Heart right ventricle (tissue), 16 donors: ENCODE results near the gene ZNF132. TPM values are rescaled to one million over a fixed set of nuclear protein-coding genes. Genes with fewer than 3 reads are reported as not detected.

Experiments used
- ATAC-seq, 8 donors: fragments of 200-7000 bp; cut with Tn5 transposase; one replicate each; pipeline ENCODE4 v1.9.1; 2020; ENCODE audit warnings: mild to moderate bottlenecking in 8 of 8, moderate library complexity in 8 of 8, moderate number of reproducible peaks in 1 of 8
- DNase-seq, 2 donors: peaks; one replicate each; pipeline ENCODE4 v3.0.0-alpha.2; 2020
- H3K27ac ChIP-seq, 10 donors: fragments of 200-600 bp; sonication (generic) in 2 of 10; one replicate each; pipeline versions ENCODE4 v1.5.0 to v1.8.0; 2020 to 2022; ENCODE audit warnings: mild to moderate bottlenecking in 3 of 10
- H3K27me3 ChIP-seq, 7 donors: fragments of 200-600 bp; one replicate each; pipeline ENCODE4 v1.8.0; 2021 to 2022; ENCODE audit warnings: mild to moderate bottlenecking in 2 of 7
- H3K36me3 ChIP-seq, 9 donors: fragments of 200-600 bp; sonication (generic) in 1 of 9; one replicate each; pipeline versions ENCODE4 v1.5.0 to v1.8.0; 2020 to 2022; ENCODE audit warnings: mild to moderate bottlenecking in 2 of 9
- H3K4me1 ChIP-seq, 9 donors: fragments of 200-600 bp; sonication (generic) in 1 of 9; one replicate each; pipeline versions ENCODE4 v1.5.0 to v1.8.0; 2020 to 2022; ENCODE audit warnings: mild to moderate bottlenecking in 4 of 9
- H3K4me3 ChIP-seq, 10 donors: fragments of 200-600 bp; sonication (generic) in 2 of 10; one replicate each; pipeline versions ENCODE4 v1.5.0 to v1.8.0; 2020 to 2022; ENCODE audit warnings: mild to moderate bottlenecking in 7 of 10, moderate library complexity in 2 of 10
- H3K9me3 ChIP-seq, 11 donors: fragments of 200-600 bp in 10 of 11; sonication (generic) in 2 of 11; one replicate each; pipeline versions ENCODE4 v1.5.0 to v1.8.0; 2013 to 2022; ENCODE audit warnings: mild to moderate bottlenecking in 2 of 11, control low read depth in 1 of 11, moderate library complexity in 1 of 11
- WGBS, 2 donors: extraction: QIAGEN DNeasy Blood & Tissue Kit; methylation state at CpG; one replicate each; pipeline ENCODE4 v1.1.7; 2013; ENCODE audit warnings: inconsistent platforms in 1 of 2; 5-methylcytosine and 5-hydroxymethylcytosine counted together
- intact Hi-C, 10 donors: fragments of 100-400 bp; cut with DNase I; formaldehyde crosslinking; loops; one replicate each; pipeline versions ENCODE4 v1.11.1 to v1.14.2; 2022
- polyA plus RNA-seq, 2 donors: library from polyadenylated mRNA; stranded (reverse); fragments of 200-250 nt; gene quantifications; one replicate each; pipeline ENCODE4 v1.2.3, GENCODE V29; 2013
- total RNA-seq, 10 donors: library from RNA; stranded (reverse); fragmentation: NEBNext Ultra II Directional in 3 of 10; extraction: Animal tissue kit (Norgen Biotek cat#: 25700) in 3 of 10; gene quantifications; one replicate each; pipeline versions ENCODE4 v1.2.1 to v1.2.4, GENCODE V29; 2021 to 2023
- TF ChIP-seq, protein P1 (sequence below), 9 donors: fragments of 200-600 bp; sonication (generic) in 2 of 9; IDR thresholded peaks; one replicate each; pipeline versions ENCODE4 v1.5.0 to v1.8.0; 2021 to 2022; ENCODE audit warnings: antibody characterized with exemption in 9 of 9, mild to moderate bottlenecking in 5 of 9, moderate library complexity in 1 of 9
- donor health status: Arrhythmogenic right ventricular cardiomyopathy.
- donor health status: ischemic (EF 13 %, LVEDD 7.1; RV severe dilation, severe dysfunction).
- donor health status: healthy with polysubstance abuse.
- donor health status: DM: no; HTN: yes; CAD: no.
- donor health status: DM: no; HTN: no; CAD: no.
- donor health status: ischemic (EF 25% LVEDD 6.9; RV normal size, moderate dysfunction).
- donor health status: ischemic (EF 25% LVEDD 5.7; RV mildly dilated, moderate dysfunction).
- donor health status: healthy.
- donor health status: DM: yes; HTN: yes; CAD: no.
- donor health status: Ischemic cardiomyopathy.
- donor health status: ischemic (EF 35%, LVEDD 5.7; RV mildly dilated, moderate dysfunction).
- donor health status: nonischemic (EF 11% LVEDD 7.7; RV severe dilation, severe dysfunction).
- donor health status: DM: yes; HTN: yes; CAD: no.
- donor health status: PGD.
- donor health status: ischemic (EF 29% LVEDD 5.4; RV normal size, mild dysfunction).
- donor health status: nonischemic (EF 23%, LVEDD 6.1; RV moderate dilation, normal function).

Gene ZNF132
- total and polyA plus RNA-seq, 12 donors = 1.1 to 6.7 (median 4.7) TPM

DNA sequence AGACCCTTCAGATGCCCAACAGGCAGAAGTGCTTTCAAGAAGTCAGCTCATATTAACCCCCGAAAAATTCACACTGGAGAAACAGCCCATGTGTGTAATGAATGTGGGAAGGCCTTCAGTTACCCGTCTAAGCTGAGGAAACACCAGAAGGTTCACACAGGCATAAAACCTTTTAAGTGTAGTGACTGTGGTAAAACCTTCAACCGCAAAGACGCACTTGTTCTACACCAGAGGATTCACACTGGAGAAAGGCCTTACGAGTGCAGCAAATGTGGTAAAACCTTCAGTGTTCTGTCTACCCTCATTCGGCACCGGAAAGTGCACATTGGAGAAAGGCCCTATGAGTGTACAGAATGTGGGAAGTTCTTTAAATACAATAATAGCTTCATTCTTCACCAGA, 22.9 kb downstream of the ZNF132 start:
- peaks cover 0 to 11% (median 0%) of the 10 kb centered on the region in 11 donors for H3K9me3 ChIP-seq
- H3K4me1 ChIP-seq = no peaks in the 10 kb centered on the region
- DNase-seq = no peak
- no peak for ATAC-seq
- WGBS, 2 donors = 99% methylated on average over 7 of the region's 7 CpGs
- intact Hi-C loops = no loop called here
- no peak overlapping the region for H3K27ac ChIP-seq
- peaks cover 0 to 69% (median 41%) of the 10 kb centered on the region in 9 donors for H3K36me3 ChIP-seq
- H3K4me3 ChIP-seq = no peak overlapping the region
- H3K27me3 ChIP-seq = no peaks in the 10 kb centered on the region
- TF ChIP-seq, protein P1, sequence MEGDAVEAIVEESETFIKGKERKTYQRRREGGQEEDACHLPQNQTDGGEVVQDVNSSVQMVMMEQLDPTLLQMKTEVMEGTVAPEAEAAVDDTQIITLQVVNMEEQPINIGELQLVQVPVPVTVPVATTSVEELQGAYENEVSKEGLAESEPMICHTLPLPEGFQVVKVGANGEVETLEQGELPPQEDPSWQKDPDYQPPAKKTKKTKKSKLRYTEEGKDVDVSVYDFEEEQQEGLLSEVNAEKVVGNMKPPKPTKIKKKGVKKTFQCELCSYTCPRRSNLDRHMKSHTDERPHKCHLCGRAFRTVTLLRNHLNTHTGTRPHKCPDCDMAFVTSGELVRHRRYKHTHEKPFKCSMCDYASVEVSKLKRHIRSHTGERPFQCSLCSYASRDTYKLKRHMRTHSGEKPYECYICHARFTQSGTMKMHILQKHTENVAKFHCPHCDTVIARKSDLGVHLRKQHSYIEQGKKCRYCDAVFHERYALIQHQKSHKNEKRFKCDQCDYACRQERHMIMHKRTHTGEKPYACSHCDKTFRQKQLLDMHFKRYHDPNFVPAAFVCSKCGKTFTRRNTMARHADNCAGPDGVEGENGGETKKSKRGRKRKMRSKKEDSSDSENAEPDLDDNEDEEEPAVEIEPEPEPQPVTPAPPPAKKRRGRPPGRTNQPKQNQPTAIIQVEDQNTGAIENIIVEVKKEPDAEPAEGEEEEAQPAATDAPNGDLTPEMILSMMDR (IDR thresholded peaks at IDR 0.05) = no peak

DNA sequence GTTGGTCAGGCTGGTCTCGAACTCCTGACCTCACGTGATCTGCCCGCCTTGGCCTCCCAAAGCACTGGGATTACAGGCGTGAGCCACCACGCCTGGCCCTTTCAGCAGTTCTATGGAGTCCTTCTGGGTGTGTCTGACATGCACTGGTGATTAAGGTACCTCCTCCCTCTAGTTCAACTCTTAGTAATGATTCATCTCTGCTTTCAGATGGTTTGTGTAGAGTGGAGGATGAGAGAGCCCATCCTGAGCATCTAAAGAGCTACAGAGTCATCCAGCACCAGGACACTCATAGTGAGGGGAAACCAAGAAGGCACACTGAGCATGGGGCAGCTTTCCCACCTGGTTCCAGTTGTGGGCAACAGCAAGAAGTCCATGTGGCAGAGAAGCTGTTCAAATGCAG, 23.3 kb downstream of the ZNF132 start:
- no peaks in the 10 kb centered on the region for H3K27me3 ChIP-seq
- no peak for DNase-seq
- no peaks in the 10 kb centered on the region for H3K4me1 ChIP-seq
- no peak for ATAC-seq
- intact Hi-C loops = no loop called here
- TF ChIP-seq, protein P1 (IDR thresholded peaks at IDR 0.05) = no peak
- no peak overlapping the region for H3K4me3 ChIP-seq
- no peak overlapping the region for H3K27ac ChIP-seq
- H3K9me3 ChIP-seq = peaks cover 0 to 11% (median 0%) of the 10 kb centered on the region in 11 donors
- WGBS, 2 donors = 95 to 99% methylated on average over 5 of the region's 5 CpGs
- peaks cover 0 to 67% (median 41%) of the 10 kb centered on the region in 9 donors for H3K36me3 ChIP-seq

DNA sequence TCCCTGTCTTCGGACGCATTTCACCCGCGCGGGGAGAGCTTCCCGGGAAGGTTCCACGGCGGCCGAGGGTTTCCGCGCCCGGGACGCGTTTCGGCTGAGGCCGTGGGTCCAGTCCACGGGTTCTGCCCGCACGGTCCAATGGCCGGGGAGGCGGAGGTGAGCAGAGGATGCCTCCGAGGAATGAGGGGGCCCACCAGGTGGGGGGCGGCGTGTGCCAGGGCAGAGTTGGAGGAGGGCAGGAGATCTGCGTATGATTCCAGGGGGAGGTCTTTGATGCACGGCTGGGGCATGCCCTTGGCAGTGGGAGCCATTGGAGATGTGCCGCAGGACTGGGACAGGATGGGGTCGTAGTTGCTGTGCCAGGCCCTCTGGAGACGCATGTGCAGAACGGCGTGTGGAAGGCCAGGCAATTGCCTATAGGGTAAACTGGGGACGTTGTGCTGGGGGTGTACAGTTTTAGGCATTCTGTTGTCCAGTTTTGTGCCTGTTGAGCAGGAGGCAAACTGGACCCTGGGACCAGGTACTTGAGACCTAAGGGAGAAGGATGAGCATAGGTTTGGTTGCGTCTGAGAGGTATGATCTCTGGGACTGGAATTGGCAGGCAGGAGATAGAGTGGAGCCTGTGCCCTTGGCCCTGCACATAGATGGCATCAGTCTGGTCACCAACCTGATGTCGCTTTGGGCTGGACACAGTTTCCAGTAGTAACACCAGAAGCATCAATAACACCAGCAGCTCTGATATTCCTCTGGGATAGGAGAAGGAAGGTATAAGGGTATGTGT, 30.8 kb downstream of the ZNF132 start:
- intact Hi-C loops = no loop called here
- TF ChIP-seq, protein P1 (IDR thresholded peaks at IDR 0.05) = no peak
- peak; percentile 9 to 68 (median 36) for ATAC-seq
- Histone ChIP-seq H3K36me3 (peaks cover 0 to 6% (median 0%) of the 10 kb centered on the region in 9 donors), H3K27ac (peak overlapping the region; percentile 84 to 95 (median 91)), H3K4me1 (peaks cover 5 to 31% (median 26%) of the 10 kb centered on the region in 9 donors), H3K27me3 (no peaks in the 10 kb centered on the region), H3K9me3 (no peaks in the 10 kb centered on the region), H3K4me3 (peak overlapping the region; percentile 79 to 100 (median 96))
- WGBS, 2 donors = 3 to 4% methylated on average over 34 of the region's 34 CpGs
- peak in 1 of 2 donors; percentile 33 for DNase-seq

- peak within 1 kb of the TSS; percentile 79 to 100 (median 96) for H3K4me3 ChIP-seq
- intact Hi-C loops = loop anchor here in 1 of 10 donors (1.0 kb wide), 1 partner anchor 32 kb away; the partner anchor contains the start of gene ZNF132
- peak; percentile 97 to 99 (median 98) for ATAC-seq
- H3K36me3 ChIP-seq = peaks cover 0 to 6% (median 0%) of the 10 kb centered on the region in 9 donors
- no peaks in the 10 kb centered on the region for H3K27me3 ChIP-seq
- 0% methylated on average over 98 to 100 of the region's 100 CpGs for WGBS, 2 donors
- peaks cover 5 to 31% (median 26%) of the 10 kb centered on the region in 9 donors for H3K4me1 ChIP-seq
- no peaks in the 10 kb centered on the region for H3K9me3 ChIP-seq
- peak within 1 kb of the TSS; percentile 84 to 95 (median 91) for H3K27ac ChIP-seq
- TF ChIP-seq, protein P1 (IDR thresholded peaks at IDR 0.05) = peak in 4 of 9 donors; percentile 10 to 43 (median 30)
- DNase-seq = peak; percentile 95 to 96
These were observed 31.6 kb downstream of the ZNF132 start, which contains the start of gene ZNF584 for GRCh38 chr19:58408152-58409009. Gene ZNF584 (plus strand): TSS chr19:58408649. CDS start chr19:58409148, 499 bp downstream.
